GM23338 (cell line): ENCODE results near the gene MRPS14.

Source experiments
- EZH2 ChIP-seq: fragments of 200-600 bp; sonication (generic); IDR thresholded peaks from one replicate; pipeline ENCODE4 v1.8.0; 2017; ENCODE audit warnings: antibody characterized with exemption, mild to moderate bottlenecking, low read depth; ENCODE audit not compliant: unreplicated experiment
- POLR2AphosphoS5 ChIP-seq: IDR thresholded peaks from 2 replicates; pipeline ENCODE4 v1.6.1; 2016; ENCODE audit warnings: antibody characterized with exemption, low read depth
- TF ChIP-seq, protein P1 (sequence below), 2 experiments: fragments of 200-600 bp in 1 of 2; sonication (generic) in 1 of 2; conservative IDR thresholded peaks; 2 replicates each; pipeline versions ENCODE4 v1.5.1 to v1.6.1; 2016 to 2017; ENCODE audit warnings: antibody characterized with exemption in 2 of 2, low read depth in 2 of 2, mild to moderate bottlenecking in 2 of 2, moderate library complexity in 1 of 2

DNA sequence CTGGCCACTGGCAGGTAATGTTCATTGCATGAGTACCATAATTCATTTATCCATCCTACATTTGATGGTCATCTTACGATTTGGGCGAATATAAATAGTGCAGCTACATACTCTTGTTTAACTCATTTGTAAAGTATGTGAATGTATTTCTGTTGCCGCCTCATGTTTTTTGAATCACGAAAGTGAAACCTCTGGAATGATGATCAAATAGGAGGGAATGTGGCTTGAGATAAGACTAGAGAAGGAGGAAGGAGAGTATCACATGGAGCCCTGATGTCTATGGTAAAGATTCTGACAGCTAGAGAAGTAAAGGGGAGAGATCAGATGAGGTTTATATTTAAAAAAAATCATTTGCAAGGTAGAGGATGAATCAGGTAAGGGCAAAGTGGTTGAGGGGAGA is 8.0 kb downstream of the MRPS14 start:
- TF ChIP-seq, protein P1, sequence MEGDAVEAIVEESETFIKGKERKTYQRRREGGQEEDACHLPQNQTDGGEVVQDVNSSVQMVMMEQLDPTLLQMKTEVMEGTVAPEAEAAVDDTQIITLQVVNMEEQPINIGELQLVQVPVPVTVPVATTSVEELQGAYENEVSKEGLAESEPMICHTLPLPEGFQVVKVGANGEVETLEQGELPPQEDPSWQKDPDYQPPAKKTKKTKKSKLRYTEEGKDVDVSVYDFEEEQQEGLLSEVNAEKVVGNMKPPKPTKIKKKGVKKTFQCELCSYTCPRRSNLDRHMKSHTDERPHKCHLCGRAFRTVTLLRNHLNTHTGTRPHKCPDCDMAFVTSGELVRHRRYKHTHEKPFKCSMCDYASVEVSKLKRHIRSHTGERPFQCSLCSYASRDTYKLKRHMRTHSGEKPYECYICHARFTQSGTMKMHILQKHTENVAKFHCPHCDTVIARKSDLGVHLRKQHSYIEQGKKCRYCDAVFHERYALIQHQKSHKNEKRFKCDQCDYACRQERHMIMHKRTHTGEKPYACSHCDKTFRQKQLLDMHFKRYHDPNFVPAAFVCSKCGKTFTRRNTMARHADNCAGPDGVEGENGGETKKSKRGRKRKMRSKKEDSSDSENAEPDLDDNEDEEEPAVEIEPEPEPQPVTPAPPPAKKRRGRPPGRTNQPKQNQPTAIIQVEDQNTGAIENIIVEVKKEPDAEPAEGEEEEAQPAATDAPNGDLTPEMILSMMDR (conservative IDR thresholded peaks at IDR 0.05; ENCODE audit: low read depth in 2 of 2) = no peak
- no peak for TF ChIP-seq EZH2
- TF ChIP-seq POLR2AphosphoS5 = no peak
